OCI-LY7 (cell line): ENCODE results near the gene SELENOV. TPM values are rescaled to one million over a fixed set of nuclear protein-coding genes. Genes with fewer than 3 reads are reported as not detected.

Experiments used
- BruUV-seq: library from RNA; stranded (reverse); fragments of 400-500 nt; replicated peaks from 2 replicates; lab custom pipeline; 2021; lab: Mats Ljungman, UMichigan
- CTCF ChIA-PET: fragments of 300-600 bp; sonication (Branson Sonifier 250); formaldehyde crosslinking; loops from one replicate; lab custom pipeline; 2022; ENCODE audit warnings: antibody characterized with exemption; ENCODE audit not compliant: unreplicated experiment; lab: Charles Lee
- POLR2A ChIA-PET: fragments of 300-600 bp; sonication (Branson Sonifier 250); formaldehyde crosslinking; loops from one replicate; lab custom pipeline; 2022; ENCODE audit warnings: antibody characterized with exemption; lab: Charles Lee
- DNase-seq: peaks from one replicate; pipeline ENCODE4 v3.0.0-alpha.2; 2015; ENCODE audit warnings: low spot score
- H2AFZ ChIP-seq: fragments of 200-600 bp; sonication (generic), shearing (Covaris generic); 2 replicates; pipeline ENCODE4 v1.6.1; 2014; ENCODE audit warnings: mild to moderate bottlenecking, antibody characterized with exemption, low read length, moderate library complexity
- H3K27ac ChIP-seq: fragments of 200-600 bp; sonication (generic); 2 replicates; pipeline ENCODE4 v1.5.1; 2014; ENCODE audit warnings: mixed run types, low read depth, mild to moderate bottlenecking, moderate library complexity, low read length, inconsistent platforms; ENCODE audit not compliant: poor library complexity, severe bottlenecking
- H3K36me3 ChIP-seq: fragments of 200-600 bp; sonication (generic); 2 replicates; pipeline ENCODE4 v1.6.1; 2014; ENCODE audit warnings: mild to moderate bottlenecking, antibody characterized with exemption, low read length, moderate library complexity, mixed read lengths; ENCODE audit not compliant: insufficient read depth
- H3K4me1 ChIP-seq: fragments of 200-600 bp; sonication (generic); 2 replicates; pipeline ENCODE4 v1.5.1; 2014; ENCODE audit warnings: mild to moderate bottlenecking, low read length; ENCODE audit not compliant: insufficient read depth, poor library complexity, severe bottlenecking
- H3K4me2 ChIP-seq: fragments of 200-600 bp; sonication (generic); 2 replicates; pipeline ENCODE4 v1.6.1; 2014; ENCODE audit warnings: mild to moderate bottlenecking, low read length
- H3K4me3 ChIP-seq: fragments of 200-600 bp; sonication (generic); 2 replicates; pipeline ENCODE4 v1.5.1; 2014; ENCODE audit warnings: mild to moderate bottlenecking, low read depth, low read length; ENCODE audit not compliant: poor library complexity, severe bottlenecking
- H3K79me2 ChIP-seq: fragments of 200-600 bp; sonication (generic); 2 replicates; pipeline ENCODE4 v1.6.1; 2016; ENCODE audit warnings: low read depth, mild to moderate bottlenecking, low read length, moderate library complexity, mixed read lengths; ENCODE audit not compliant: insufficient read depth
- H3K9me2 ChIP-seq: fragments of 200-600 bp; sonication (generic); 2 replicates; pipeline ENCODE4 v1.6.1; 2016; ENCODE audit warnings: mild to moderate bottlenecking, low read length, mixed read lengths; ENCODE audit not compliant: insufficient read depth
- H3K9me3 ChIP-seq: fragments of 200-600 bp; sonication (generic); 2 replicates; pipeline ENCODE4 v1.6.1; 2014; ENCODE audit warnings: mild to moderate bottlenecking, mixed run types, low read length, mixed read lengths
- H4K20me1 ChIP-seq: fragments of 200-600 bp; sonication (generic); 2 replicates; pipeline ENCODE4 v1.6.1; 2014; ENCODE audit warnings: mild to moderate bottlenecking, antibody characterized with exemption, low read length, moderate library complexity, mixed read lengths; ENCODE audit not compliant: insufficient read depth
- EZH2phosphoT487 ChIP-seq: fragments of 200-600 bp; sonication (generic); IDR thresholded peaks from 2 replicates; pipeline ENCODE4 v1.6.1; 2018; ENCODE audit warnings: low read depth, borderline replicate concordance, mild to moderate bottlenecking, mixed run types, antibody characterized with exemption, low read length, moderate library complexity, mixed read lengths
- intact Hi-C: fragments of 100-400 bp; cut with micrococcal nuclease; formaldehyde crosslinking; loops from one replicate; pipeline ENCODE4 v1.10.0; 2022; ENCODE audit not compliant: unreplicated experiment
- total RNA-seq, 2 experiments: library from RNA; depleted of rRNA in 1 of 2; stranded (reverse); fragments of >200 nt in 1 of 2; shearing (Covaris generic) in 1 of 2; gene quantifications; 2 replicates each; pipeline ENCODE4 v1.2.3, GENCODE V29; 2014 to 2022
- TF ChIP-seq, protein P1 (sequence below): fragments of 200-600 bp; sonication (generic); conservative IDR thresholded peaks from 2 replicates; pipeline ENCODE4 v1.5.1; 2014; ENCODE audit warnings: mild to moderate bottlenecking, antibody characterized with exemption, low read length, moderate library complexity, mixed read lengths

SELENOV gene
- total RNA-seq, 2 experiments from 2014 or later = not detected

DNA sequence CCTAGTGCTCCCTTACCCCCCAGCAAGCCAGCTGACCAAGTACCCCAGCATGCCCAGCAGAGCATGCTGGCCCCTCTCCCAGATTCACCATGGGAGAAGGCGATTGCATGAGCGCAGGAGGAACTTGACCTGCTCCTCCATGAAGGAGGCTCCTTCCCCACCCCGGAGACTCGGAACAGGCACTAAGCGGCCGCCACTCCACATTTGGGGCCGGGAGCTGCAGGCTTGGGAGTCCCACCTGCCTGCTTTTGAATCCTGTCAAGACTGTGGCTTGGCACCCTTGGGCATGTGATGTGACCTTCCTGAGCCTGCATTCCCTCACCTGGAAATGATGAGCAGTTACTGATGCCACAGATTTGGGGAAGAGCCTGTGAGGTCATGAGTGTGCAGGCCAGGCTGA lies 47.0 kb upstream of the SELENOV start:
- Histone ChIP-seq H3K4me1 (no peaks in the 10 kb centered on the region), H3K27ac (no peak overlapping the region), H2AFZ (no peak overlapping the region), H3K79me2 (no peaks in the 10 kb centered on the region), H3K9me2 (no peaks in the 10 kb centered on the region), H3K4me3 (no peak overlapping the region), H3K9me3 (no peaks in the 10 kb centered on the region), H3K4me2 (no peak overlapping the region), H4K20me1 (no peaks in the 10 kb centered on the region), H3K36me3 (peaks cover 96% of the 10 kb centered on the region)
- TF ChIP-seq, protein P1, sequence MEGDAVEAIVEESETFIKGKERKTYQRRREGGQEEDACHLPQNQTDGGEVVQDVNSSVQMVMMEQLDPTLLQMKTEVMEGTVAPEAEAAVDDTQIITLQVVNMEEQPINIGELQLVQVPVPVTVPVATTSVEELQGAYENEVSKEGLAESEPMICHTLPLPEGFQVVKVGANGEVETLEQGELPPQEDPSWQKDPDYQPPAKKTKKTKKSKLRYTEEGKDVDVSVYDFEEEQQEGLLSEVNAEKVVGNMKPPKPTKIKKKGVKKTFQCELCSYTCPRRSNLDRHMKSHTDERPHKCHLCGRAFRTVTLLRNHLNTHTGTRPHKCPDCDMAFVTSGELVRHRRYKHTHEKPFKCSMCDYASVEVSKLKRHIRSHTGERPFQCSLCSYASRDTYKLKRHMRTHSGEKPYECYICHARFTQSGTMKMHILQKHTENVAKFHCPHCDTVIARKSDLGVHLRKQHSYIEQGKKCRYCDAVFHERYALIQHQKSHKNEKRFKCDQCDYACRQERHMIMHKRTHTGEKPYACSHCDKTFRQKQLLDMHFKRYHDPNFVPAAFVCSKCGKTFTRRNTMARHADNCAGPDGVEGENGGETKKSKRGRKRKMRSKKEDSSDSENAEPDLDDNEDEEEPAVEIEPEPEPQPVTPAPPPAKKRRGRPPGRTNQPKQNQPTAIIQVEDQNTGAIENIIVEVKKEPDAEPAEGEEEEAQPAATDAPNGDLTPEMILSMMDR = no peak
- POLR2A ChIA-PET = no interaction called here
- BruUV-seq = no TSS peak
- CTCF ChIA-PET = no interaction called here
- DNase-seq = no peak
- intact Hi-C loops = no loop called here

DNA sequence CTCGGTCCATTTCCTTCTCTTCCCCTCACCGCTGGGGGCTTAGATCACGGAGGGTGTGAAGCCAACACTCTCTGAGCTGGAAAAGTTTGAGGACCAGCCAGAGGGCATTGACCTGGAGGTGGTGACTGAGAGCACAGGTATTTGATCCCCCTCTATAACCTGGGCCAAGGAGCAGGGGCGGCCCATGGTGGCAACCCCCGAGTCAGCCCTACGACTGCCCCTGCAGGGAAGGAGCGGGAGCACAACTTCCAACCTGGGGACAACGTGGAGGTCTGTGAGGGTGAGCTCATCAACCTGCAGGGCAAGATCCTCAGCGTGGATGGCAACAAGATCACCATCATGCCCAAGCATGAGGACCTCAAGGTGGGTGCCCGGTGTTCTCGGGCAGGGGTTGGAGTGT lies 45.9 kb upstream of the SELENOV start:
- H2AFZ ChIP-seq = no peak overlapping the region
- no peak for TF ChIP-seq EZH2phosphoT487
- TF ChIP-seq, protein P1 = no peak
- no peak overlapping the region for H3K4me2 ChIP-seq
- BruUV-seq = no TSS peak
- H3K4me3 ChIP-seq = no peak overlapping the region
- no peaks in the 10 kb centered on the region for H3K9me3 ChIP-seq
- intact Hi-C loops = no loop called here
- H3K4me1 ChIP-seq = no peaks in the 10 kb centered on the region
- no peak overlapping the region for H3K27ac ChIP-seq
- DNase-seq = no peak
- H3K9me2 ChIP-seq = no peaks in the 10 kb centered on the region
- CTCF ChIA-PET = no interaction called here
- POLR2A ChIA-PET = no interaction called here
- no peaks in the 10 kb centered on the region for H3K79me2 ChIP-seq
- no peaks in the 10 kb centered on the region for H4K20me1 ChIP-seq
- peaks cover 96% of the 10 kb centered on the region for H3K36me3 ChIP-seq

DNA sequence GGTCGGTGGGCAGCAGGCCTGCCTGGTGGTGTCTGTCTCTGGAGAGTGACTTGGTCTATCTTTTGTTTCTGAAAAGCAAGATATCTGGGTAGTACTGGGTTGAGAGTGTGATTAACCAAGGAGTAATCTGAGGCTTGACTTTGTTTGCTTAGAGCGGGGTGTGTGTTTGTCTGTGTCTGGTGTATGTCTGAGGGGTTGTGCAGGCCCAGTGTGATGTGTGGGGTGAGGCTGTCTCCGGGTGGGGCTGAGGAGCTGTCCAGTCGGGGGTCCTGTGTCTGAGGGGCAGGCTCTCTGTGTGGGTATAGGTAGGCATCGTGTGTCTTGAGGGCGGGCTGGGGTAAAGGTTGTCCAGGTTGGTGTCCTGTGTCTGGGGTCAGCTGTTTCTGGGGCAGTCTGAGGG lies 45.4 kb upstream of the SELENOV start:
- no peak for DNase-seq
- Histone ChIP-seq H4K20me1 (no peaks in the 10 kb centered on the region), H3K36me3 (peaks cover 97% of the 10 kb centered on the region), H2AFZ (no peak overlapping the region), H3K79me2 (no peaks in the 10 kb centered on the region), H3K27ac (no peak overlapping the region), H3K4me2 (no peak overlapping the region), H3K4me1 (no peaks in the 10 kb centered on the region), H3K9me2 (no peaks in the 10 kb centered on the region), H3K4me3 (no peak overlapping the region), H3K9me3 (no peaks in the 10 kb centered on the region)
- intact Hi-C loops = no loop called here
- ChIA-PET POLR2A (no interaction called here), CTCF (no interaction called here)
- TF ChIP-seq EZH2phosphoT487 = no peak
- TF ChIP-seq, protein P1 = no peak
- BruUV-seq = no TSS peak
